Measurements from ENCODE around the gene COL17A1.

- TF ChIP-seq EZH2 (optimal IDR thresholded peaks at IDR 0.05; ENCODE audit: low read depth, low read length) (no peak), CTCF (IDR thresholded peaks at IDR 0.05; ENCODE audit: low read length) (no peak)
Observed at GRCh38 chr10:104046651-104047050, 39.0 kb downstream of the COL17A1 start.

Measured in MM.1S (cell line).